Measurements from ENCODE around the gene SARS1.

Gene SARS1

DNA sequence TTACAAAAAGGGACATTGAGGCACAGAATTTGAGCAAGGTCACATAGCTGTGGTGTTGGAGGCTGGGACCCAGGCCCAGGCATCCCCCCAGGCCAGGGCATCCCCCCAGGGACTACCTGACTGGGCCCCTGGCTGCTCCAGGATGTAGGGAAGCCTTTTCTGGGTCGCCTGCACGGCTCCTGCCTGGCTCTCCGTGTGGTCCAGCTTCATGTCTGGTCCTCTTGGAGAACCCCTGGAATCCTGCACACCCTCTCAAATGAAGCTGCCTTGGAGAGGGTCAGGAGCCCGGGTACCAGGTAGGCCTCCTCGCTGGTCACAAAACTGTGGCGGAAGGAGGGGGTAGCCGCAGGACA lies 34.7 kb downstream of the SARS1 start:
- Mint-ChIP-seq H3K9me3 (no peaks in the 10 kb centered on the region), H3K27ac (no peak overlapping the region), H3K4me1 (ENCODE audit: low read depth) (peaks cover 5% of the 10 kb centered on the region), H3K4me3 (no peak overlapping the region), H3K27me3 (peaks cover 12% of the 10 kb centered on the region), H3K36me3 (ENCODE audit: low read depth) (no peaks in the 10 kb centered on the region)

DNA sequence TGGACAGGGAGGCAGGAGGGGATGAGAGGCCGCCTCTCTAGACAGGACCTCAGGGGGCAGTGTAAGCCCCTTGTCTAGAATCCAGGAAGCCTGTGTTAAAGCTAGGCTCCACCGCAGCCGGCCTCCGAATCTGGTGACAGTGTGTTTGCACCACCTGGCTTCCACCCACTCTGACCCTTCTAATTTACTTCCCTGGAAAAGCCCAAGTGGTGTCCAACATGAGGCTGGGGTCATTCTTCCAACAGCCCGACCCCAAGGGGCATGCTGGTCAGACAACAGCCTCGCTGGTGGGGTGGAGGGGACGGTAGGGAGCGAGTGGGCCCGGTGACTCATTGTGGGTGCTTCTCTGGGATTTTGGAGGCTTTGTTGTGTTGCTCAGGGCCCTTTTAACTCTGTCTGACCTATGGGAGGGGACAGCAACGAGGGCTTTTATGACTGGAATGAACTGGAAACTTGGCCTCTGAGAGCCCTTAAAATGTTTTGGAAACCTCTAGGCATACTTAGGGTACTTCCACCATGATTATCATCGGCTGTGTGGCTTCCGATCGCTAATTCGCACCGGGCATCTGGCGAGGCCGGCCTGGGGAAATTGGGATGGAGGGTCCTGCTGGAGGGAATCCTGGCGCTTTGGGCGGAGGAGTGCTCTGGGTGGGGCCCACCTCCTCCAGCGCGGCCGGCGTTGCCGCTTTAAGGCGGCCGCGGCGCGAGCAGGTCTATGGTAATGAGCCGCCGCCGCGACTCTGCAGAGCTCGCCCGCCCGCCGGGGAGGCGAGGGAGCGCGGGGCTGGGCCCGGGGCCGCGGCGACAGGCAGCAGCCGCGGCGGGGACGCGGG lies 35.3 kb downstream of the SARS1 start, which contains the start of gene CELSR2:
Gene CELSR2 (plus strand): TSS at position 743 of the 833 bp plus-strand sequence. CDS start 541 bp downstream, outside the sequence.
- Mint-ChIP-seq H3K9me3 (no peaks in the 10 kb centered on the region), H3K4me1 (ENCODE audit: low read depth) (peaks cover 5% of the 10 kb centered on the region), H3K4me3 (peak within 1 kb of the TSS; percentile 59), H3K27ac (peak within 1 kb of the TSS; percentile 31), H3K36me3 (ENCODE audit: low read depth) (no peaks in the 10 kb centered on the region), H3K27me3 (peaks cover 12% of the 10 kb centered on the region)

DNA sequence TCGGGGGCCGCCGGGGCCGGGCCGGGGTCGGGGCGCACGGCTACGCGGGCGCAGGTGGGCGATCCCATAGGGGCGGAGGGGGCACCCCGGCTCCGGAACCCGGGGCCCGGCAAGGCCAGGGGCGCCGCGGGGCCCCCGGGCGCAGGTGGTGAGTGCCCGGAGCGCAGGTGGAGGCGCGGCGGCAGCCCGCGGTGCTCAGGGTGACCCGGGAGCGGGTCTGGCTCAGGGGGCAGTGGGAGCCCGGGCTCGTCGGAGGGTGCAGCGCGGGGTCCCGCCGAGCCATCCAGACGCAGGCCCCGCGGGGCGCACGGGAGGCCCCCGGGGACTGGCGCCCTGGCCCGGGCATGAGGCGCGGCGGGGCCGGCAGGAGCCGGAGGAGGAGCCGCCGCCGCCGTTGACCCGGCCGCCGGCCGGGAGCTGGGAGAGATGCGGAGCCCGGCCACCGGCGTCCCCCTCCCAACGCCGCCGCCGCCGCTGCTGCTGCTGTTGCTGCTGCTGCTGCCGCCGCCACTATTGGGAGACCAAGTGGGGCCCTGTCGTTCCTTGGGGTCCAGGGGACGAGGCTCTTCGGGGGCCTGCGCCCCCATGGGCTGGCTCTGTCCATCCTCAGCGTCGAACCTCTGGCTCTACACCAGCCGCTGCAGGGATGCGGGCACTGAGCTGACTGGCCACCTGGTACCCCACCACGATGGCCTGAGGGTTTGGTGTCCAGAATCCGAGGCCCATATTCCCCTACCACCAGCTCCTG lies 36.1 kb downstream of the SARS1 start:
- peak overlapping the region; percentile 57 for H3K4me3 Mint-ChIP-seq
- no peaks in the 10 kb centered on the region for H3K9me3 Mint-ChIP-seq
- peaks cover 5% of the 10 kb centered on the region for H3K4me1 Mint-ChIP-seq (ENCODE audit: low read depth)
- H3K27me3 Mint-ChIP-seq: peaks cover 4% of the 10 kb centered on the region
- H3K27ac Mint-ChIP-seq: no peak overlapping the region
- no peaks in the 10 kb centered on the region for H3K36me3 Mint-ChIP-seq (ENCODE audit: low read depth)

DNA sequence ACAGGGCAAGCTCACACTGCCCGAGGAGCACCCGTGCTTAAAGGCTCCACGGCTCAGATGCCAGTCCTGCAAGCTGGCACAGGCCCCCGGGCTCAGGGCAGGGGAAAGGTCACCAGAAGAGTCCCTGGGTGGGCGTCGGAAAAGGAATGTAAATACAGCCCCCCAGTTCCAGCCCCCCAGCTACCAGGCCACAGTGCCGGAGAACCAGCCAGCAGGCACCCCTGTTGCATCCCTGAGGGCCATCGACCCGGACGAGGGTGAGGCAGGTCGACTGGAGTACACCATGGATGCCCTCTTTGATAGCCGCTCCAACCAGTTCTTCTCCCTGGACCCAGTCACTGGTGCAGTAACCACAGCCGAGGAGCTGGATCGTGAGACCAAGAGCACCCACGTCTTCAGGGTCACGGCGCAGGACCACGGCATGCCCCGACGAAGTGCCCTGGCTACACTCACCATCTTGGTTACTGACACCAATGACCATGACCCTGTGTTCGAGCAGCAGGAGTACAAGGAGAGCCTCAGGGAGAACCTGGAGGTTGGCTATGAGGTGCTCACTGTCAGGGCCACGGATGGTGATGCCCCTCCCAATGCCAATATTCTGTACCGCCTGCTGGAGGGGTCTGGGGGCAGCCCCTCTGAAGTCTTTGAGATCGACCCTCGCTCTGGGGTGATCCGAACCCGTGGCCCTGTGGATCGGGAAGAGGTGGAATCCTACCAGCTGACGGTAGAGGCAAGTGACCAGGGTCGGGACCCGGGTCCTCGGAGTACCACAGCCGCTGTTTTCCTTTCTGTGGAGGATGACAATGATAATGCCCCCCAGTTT lies 36.9 kb downstream of the SARS1 start:
- H3K9me3 Mint-ChIP-seq: no peaks in the 10 kb centered on the region
- no peak overlapping the region for H3K27ac Mint-ChIP-seq
- no peaks in the 10 kb centered on the region for H3K36me3 Mint-ChIP-seq (ENCODE audit: low read depth)
- H3K4me3 Mint-ChIP-seq: peak overlapping the region; percentile 57
- peaks cover 4% of the 10 kb centered on the region for H3K27me3 Mint-ChIP-seq
- peaks cover 5% of the 10 kb centered on the region for H3K4me1 Mint-ChIP-seq (ENCODE audit: low read depth)

DNA sequence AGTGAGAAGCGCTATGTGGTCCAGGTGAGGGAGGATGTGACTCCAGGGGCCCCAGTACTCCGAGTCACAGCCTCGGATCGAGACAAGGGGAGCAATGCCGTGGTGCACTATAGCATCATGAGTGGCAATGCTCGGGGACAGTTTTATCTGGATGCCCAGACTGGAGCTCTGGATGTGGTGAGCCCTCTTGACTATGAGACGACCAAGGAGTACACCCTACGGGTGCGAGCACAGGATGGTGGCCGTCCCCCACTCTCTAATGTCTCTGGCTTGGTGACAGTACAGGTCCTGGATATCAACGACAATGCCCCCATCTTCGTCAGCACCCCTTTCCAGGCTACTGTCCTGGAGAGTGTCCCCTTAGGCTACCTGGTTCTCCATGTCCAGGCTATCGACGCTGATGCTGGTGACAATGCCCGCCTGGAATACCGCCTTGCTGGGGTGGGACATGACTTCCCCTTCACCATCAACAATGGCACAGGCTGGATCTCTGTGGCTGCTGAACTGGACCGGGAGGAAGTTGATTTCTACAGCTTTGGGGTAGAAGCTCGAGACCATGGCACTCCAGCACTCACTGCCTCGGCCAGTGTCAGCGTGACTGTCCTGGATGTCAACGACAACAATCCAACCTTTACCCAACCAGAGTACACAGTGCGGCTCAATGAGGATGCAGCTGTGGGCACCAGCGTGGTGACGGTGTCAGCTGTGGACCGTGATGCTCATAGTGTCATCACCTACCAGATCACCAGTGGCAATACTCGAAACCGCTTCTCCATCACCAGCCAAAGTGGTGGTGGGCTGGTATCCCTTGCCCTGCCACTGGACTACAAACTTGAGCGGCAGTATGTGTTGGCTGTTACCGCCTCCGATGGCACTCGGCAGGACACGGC lies 37.8 kb downstream of the SARS1 start:
- H3K27me3 Mint-ChIP-seq: peaks cover 4% of the 10 kb centered on the region
- H3K4me3 Mint-ChIP-seq: no peak overlapping the region
- H3K4me1 Mint-ChIP-seq (ENCODE audit: low read depth): peaks cover 5% of the 10 kb centered on the region
- H3K36me3 Mint-ChIP-seq (ENCODE audit: low read depth): no peaks in the 10 kb centered on the region
- no peak overlapping the region for H3K27ac Mint-ChIP-seq
- no peaks in the 10 kb centered on the region for H3K9me3 Mint-ChIP-seq

DNA sequence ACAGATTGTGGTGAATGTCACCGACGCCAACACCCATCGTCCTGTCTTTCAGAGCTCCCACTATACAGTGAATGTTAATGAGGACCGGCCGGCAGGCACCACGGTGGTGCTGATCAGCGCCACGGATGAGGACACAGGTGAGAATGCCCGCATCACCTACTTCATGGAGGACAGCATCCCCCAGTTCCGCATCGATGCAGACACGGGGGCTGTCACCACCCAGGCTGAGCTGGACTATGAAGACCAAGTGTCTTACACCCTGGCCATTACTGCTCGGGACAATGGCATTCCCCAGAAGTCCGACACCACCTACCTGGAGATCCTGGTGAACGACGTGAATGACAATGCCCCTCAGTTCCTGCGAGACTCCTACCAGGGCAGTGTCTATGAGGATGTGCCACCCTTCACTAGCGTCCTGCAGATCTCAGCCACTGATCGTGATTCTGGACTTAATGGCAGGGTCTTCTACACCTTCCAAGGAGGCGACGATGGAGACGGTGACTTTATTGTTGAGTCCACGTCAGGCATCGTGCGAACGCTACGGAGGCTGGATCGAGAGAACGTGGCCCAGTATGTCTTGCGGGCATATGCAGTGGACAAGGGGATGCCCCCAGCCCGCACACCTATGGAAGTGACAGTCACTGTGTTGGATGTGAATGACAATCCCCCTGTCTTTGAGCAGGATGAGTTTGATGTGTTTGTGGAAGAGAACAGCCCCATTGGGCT lies 38.6 kb downstream of the SARS1 start:
- Mint-ChIP-seq H3K4me3 (no peak overlapping the region), H3K4me1 (ENCODE audit: low read depth) (peaks cover 5% of the 10 kb centered on the region), H3K27ac (no peak overlapping the region), H3K9me3 (no peaks in the 10 kb centered on the region), H3K27me3 (peaks cover 4% of the 10 kb centered on the region), H3K36me3 (ENCODE audit: low read depth) (no peaks in the 10 kb centered on the region)

DNA sequence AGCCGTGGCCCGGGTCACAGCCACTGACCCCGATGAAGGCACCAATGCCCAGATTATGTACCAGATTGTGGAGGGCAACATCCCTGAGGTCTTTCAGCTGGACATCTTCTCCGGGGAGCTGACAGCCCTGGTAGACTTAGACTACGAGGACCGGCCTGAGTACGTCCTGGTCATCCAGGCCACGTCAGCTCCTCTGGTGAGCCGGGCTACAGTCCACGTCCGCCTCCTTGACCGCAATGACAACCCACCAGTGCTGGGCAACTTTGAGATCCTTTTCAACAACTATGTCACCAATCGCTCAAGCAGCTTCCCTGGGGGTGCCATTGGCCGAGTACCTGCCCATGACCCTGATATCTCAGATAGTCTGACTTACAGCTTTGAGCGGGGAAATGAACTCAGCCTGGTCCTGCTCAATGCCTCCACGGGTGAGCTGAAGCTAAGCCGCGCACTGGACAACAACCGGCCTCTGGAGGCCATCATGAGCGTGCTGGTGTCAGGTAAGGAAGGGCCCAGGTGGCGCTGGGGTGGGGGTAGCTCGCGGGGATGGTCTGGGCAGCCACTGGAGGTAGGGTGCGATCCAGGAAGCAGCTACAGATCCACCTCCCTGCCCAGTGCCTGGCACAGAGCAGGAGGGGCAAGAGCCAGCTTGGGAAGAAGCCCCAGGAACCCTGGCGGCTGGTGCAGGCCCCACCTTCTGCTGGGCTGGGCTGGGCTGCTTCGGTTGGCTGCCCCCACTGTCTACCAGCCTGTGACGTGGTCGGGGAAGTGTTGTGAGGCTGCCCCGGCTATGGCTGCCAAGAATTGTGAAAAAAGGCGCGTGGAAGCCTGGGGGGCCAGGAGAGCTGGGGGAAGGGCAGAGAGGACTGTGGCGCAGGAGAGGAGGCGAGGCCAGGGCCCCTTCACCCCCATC lies 39.4 kb downstream of the SARS1 start:
- Mint-ChIP-seq H3K9me3 (no peaks in the 10 kb centered on the region), H3K36me3 (ENCODE audit: low read depth) (no peaks in the 10 kb centered on the region), H3K27ac (no peak overlapping the region), H3K27me3 (peaks cover 4% of the 10 kb centered on the region), H3K4me1 (ENCODE audit: low read depth) (peaks cover 5% of the 10 kb centered on the region), H3K4me3 (no peak overlapping the region)

DNA sequence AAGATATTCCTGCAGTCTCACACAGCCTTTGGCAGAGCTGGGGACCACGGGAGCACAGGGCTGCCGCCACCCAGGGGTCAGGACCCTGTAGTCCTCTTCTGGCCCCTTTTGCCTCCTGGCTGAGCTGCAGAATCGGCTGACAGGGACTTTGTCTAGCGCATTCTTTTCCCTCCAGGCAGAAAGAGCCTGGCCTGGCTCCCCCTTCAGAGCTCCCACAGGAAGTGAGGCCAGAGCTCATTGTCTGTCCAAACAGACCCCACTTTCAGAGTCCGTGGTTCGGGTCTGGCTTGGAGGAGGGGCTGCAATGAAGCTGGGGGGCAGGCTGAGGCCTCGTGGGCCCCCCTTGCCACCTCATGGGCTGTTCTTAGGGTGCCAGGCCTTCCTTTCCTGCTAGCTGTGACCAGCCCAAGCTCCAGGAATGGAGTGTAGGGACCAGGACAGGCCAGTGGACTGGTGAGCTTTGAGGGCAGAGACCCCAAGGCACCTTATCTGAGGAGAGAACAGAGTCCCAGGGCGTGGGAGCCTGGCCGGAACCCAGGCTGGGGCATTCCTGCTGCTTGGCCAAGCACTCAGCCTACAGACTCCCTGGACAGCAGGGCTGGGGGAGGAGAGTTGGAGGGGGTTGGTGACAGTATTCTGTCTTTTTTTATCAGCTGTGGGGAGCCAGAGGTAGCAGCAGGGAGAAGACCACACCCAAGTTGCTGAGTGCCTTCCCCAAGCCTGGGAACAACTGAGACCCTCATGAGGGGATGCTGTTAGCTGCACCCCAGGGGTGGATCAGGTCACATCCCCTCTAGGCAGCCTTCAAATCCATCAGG lies 40.3 kb downstream of the SARS1 start:
- H3K36me3 Mint-ChIP-seq (ENCODE audit: low read depth): no peaks in the 10 kb centered on the region

DNA sequence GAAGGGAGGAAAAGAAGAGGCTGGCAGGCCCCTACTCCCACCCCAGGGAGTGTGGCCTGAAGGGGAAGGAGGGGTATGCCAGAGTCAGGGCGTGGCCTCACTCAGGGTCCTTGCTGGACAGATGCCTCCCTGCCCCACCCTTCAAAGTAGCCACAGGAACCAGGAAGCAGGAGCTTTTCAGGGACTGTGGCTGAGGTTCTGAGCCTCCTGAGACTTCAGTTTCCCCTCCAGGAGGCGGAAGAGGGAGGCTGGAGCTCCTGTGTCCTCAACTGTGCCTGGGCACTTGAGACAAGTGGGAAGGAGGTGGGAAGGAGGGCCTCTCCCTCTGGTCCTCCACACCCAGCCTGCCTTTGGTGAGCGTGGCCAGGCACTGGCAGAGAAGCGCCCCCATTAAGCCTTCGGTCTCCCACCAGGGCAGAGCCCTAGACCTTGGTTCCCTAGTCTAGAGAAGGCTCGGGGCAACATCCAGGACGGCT lies 40.9 kb downstream of the SARS1 start:
- Mint-ChIP-seq H3K36me3 (ENCODE audit: low read depth) (no peaks in the 10 kb centered on the region), H3K9me3 (no peaks in the 10 kb centered on the region), H3K4me1 (ENCODE audit: low read depth) (no peaks in the 10 kb centered on the region), H3K27ac (no peak overlapping the region), H3K27me3 (peaks cover 4% of the 10 kb centered on the region), H3K4me3 (no peak overlapping the region)

More for the DNA sequence above, 40.3 kb downstream of the SARS1 start:
- Mint-ChIP-seq H3K9me3 (no peaks in the 10 kb centered on the region), H3K4me1 (ENCODE audit: low read depth) (peaks cover 3% of the 10 kb centered on the region), H3K27me3 (peaks cover 4% of the 10 kb centered on the region), H3K4me3 (no peak overlapping the region), H3K27ac (no peak overlapping the region)

DNA sequence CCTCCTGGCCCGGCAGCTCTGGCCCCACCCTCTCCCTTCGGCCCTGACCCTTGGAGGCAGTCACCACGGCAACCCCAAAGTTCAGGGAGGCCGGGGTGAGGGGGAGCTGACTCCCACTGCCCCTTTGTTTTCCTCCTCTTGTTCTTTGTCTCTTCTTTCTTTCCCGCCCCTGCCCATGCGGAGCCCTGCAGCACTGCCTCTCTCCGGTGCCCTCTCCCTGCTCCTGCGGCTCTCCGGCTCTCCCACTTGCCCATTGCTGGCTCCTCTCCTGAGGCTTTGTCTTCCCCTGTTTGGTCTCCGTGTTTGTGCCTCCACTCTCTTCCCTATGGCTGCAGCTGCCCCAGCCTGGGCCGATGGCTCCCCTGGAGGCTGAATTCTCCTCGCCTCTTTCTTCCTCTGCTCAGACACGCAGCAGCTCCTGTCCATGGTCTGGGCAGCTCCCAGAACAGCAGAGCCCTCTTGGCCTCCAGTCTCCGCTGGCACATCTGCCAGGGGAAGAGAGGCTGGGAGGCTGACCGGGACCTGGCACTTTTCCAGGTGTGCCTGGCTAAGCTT lies 41.5 kb downstream of the SARS1 start:
- H3K9me3 Mint-ChIP-seq: no peaks in the 10 kb centered on the region
- no peak overlapping the region for H3K27ac Mint-ChIP-seq

DNA sequence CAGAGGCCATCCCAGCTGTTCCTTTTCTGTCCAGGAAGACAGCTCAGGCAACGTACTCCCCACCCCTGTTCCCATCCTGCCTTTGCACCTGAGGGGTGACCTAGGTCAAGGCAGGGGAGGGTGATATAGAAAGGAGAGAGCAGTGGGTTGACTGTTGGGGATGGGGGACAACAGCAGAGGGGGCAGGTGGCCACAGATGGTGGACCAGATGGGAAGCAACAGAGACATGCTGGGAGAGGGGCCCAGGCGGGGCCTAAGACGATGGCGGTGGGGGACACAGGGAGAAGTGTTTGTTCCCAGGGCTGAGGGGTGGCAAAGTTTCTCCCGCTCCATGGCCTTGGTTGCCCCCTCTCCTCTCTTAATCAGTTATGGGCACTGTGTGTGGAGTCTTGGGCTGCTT lies 42.0 kb downstream of the SARS1 start:
- Mint-ChIP-seq H3K4me1 (ENCODE audit: low read depth) (no peaks in the 10 kb centered on the region), H3K9me3 (no peaks in the 10 kb centered on the region), H3K4me3 (no peak overlapping the region), H3K27ac (no peak overlapping the region), H3K36me3 (ENCODE audit: low read depth) (no peaks in the 10 kb centered on the region), H3K27me3 (peaks cover 3% of the 10 kb centered on the region)

More for the DNA sequence above, 41.5 kb downstream of the SARS1 start:
- no peaks in the 10 kb centered on the region for H3K36me3 Mint-ChIP-seq (ENCODE audit: low read depth)
- no peak overlapping the region for H3K4me3 Mint-ChIP-seq
- H3K27me3 Mint-ChIP-seq: peaks cover 4% of the 10 kb centered on the region
- no peaks in the 10 kb centered on the region for H3K4me1 Mint-ChIP-seq (ENCODE audit: low read depth)

DNA sequence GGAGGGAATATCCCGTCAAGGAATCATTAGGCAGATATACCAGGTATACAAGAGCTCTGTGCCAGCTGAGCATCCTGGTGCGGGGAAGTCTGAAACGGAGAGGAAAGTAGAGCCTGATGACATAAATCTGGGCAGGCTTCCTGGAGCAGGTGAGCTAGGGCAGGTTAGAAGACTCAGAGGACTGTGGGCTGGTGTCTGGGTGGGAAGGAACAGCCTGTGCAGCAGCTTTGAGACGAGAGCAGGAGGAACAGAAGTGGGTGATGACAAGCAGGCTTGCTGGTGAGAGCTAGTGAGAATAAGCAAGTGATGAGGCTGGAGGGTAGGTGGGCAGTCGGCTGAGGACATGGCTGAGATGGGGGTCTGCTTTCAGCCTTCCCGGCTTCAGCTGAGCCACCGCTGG lies 42.4 kb downstream of the SARS1 start:
- no peaks in the 10 kb centered on the region for H3K9me3 Mint-ChIP-seq
- no peak overlapping the region for H3K4me3 Mint-ChIP-seq
- no peaks in the 10 kb centered on the region for H3K27me3 Mint-ChIP-seq
- no peak overlapping the region for H3K27ac Mint-ChIP-seq
- no peaks in the 10 kb centered on the region for H3K4me1 Mint-ChIP-seq (ENCODE audit: low read depth)
- H3K36me3 Mint-ChIP-seq (ENCODE audit: low read depth): no peaks in the 10 kb centered on the region

Data from stimulated activated naive CD8-positive, alpha-beta T cell treated with anti-CD3 and anti-CD28 coated beads, Interleukin-15, Interleukin-2, amounts not matched to agents 100 ng/mL and 50 ng/mL, for 24 hours (primary cell).